ENCODE results near the gene CHID1.

CHID1 gene

GRCh38 chr11:828506-829175, 82.0 kb downstream of the CHID1 start:
- Histone ChIP-seq H3K9ac (ENCODE audit: low read length) (peak overlapping the region; percentile 62), H3K4me3 (ENCODE audit: low read length) (peak overlapping the region; percentile 59), H3K9me3 (ENCODE audit: control insufficient read depth, low read length) (no peaks in the 10 kb centered on the region), H3K4me1 (ENCODE audit: control insufficient read depth, insufficient read depth, low read length) (peaks cover 37% of the 10 kb centered on the region), H3K27me3 (replicated peaks; ENCODE audit: control insufficient read depth, insufficient read depth, low read length) (no peaks in the 10 kb centered on the region), H3K36me3 (ENCODE audit: control insufficient read depth, insufficient read depth, low read length, severe bottlenecking) (peaks cover 22% of the 10 kb centered on the region)
- no peak for DNase-seq (ENCODE audit: low read depth)

GRCh38 chr11:827897-828192, 82.8 kb downstream of the CHID1 start, which contains the start of gene CRACR2B:
TSS of gene CRACR2B (plus strand) at chr11:827919. CDS start at chr11:828608, 689 bp downstream.
- Histone ChIP-seq H3K27me3 (replicated peaks; ENCODE audit: control insufficient read depth, insufficient read depth, low read length) (no peaks in the 10 kb centered on the region), H3K36me3 (ENCODE audit: control insufficient read depth, insufficient read depth, low read length, severe bottlenecking) (peaks cover 30% of the 10 kb centered on the region), H3K4me3 (ENCODE audit: low read length) (peak within 1 kb of the TSS; percentile 37), H3K4me1 (ENCODE audit: control insufficient read depth, insufficient read depth, low read length) (peaks cover 37% of the 10 kb centered on the region), H3K9ac (ENCODE audit: low read length) (peak within 1 kb of the TSS; percentile 62), H3K9me3 (ENCODE audit: control insufficient read depth, low read length) (no peaks in the 10 kb centered on the region)
- no peak for DNase-seq (ENCODE audit: low read depth)

- H3K36me3 ChIP-seq (ENCODE audit: control insufficient read depth, insufficient read depth, low read length, severe bottlenecking) = peaks cover 35% of the 10 kb centered on the region
- no peaks in the 10 kb centered on the region for H3K27me3 ChIP-seq (replicated peaks; ENCODE audit: control insufficient read depth, insufficient read depth, low read length)
- H3K9ac ChIP-seq (ENCODE audit: low read length) = no peak overlapping the region
- no peaks in the 10 kb centered on the region for H3K9me3 ChIP-seq (ENCODE audit: control insufficient read depth, low read length)
- H3K4me1 ChIP-seq (ENCODE audit: control insufficient read depth, insufficient read depth, low read length) = peaks cover 37% of the 10 kb centered on the region
- peak overlapping the region; percentile 37 for H3K4me3 ChIP-seq (ENCODE audit: low read length)
- DNase-seq (ENCODE audit: low read depth) = no peak
Observed at GRCh38 chr11:827146-827896, 83.3 kb downstream of the CHID1 start.

- Histone ChIP-seq H3K27me3 (replicated peaks; ENCODE audit: control insufficient read depth, insufficient read depth, low read length) (no peaks in the 10 kb centered on the region), H3K4me3 (ENCODE audit: low read length) (peak overlapping the region; percentile 37), H3K36me3 (ENCODE audit: control insufficient read depth, insufficient read depth, low read length, severe bottlenecking) (peaks cover 41% of the 10 kb centered on the region), H3K4me1 (ENCODE audit: control insufficient read depth, insufficient read depth, low read length) (peaks cover 37% of the 10 kb centered on the region), H3K9ac (ENCODE audit: low read length) (no peak overlapping the region), H3K9me3 (ENCODE audit: control insufficient read depth, low read length) (no peaks in the 10 kb centered on the region)
- DNase-seq (ENCODE audit: low read depth) = no peak
Observed at GRCh38 chr11:826836-827145, 83.8 kb downstream of the CHID1 start.

- Histone ChIP-seq H3K27me3 (replicated peaks; ENCODE audit: control insufficient read depth, insufficient read depth, low read length) (no peaks in the 10 kb centered on the region), H3K9me3 (ENCODE audit: control insufficient read depth, low read length) (no peaks in the 10 kb centered on the region)
Observed at GRCh38 chr11:826227-826621, 84.4 kb downstream of the CHID1 start.

GRCh38 chr11:825366-826226, 85.0 kb downstream of the CHID1 start:
- DNase-seq (ENCODE audit: low read depth) = no peak
- Histone ChIP-seq H3K27me3 (replicated peaks; ENCODE audit: control insufficient read depth, insufficient read depth, low read length) (no peaks in the 10 kb centered on the region), H3K9ac (ENCODE audit: low read length) (peak overlapping the region; percentile 20)

More at GRCh38 chr11:826227-826621, 84.4 kb downstream of the CHID1 start:
- H3K4me1 ChIP-seq (ENCODE audit: control insufficient read depth, insufficient read depth, low read length) = peaks cover 39% of the 10 kb centered on the region
- H3K9ac ChIP-seq (ENCODE audit: low read length) = peak overlapping the region; percentile 20
- no peak overlapping the region for H3K4me3 ChIP-seq (ENCODE audit: low read length)
- H3K36me3 ChIP-seq (ENCODE audit: control insufficient read depth, insufficient read depth, low read length, severe bottlenecking) = peaks cover 46% of the 10 kb centered on the region
- no peak for DNase-seq (ENCODE audit: low read depth)

GRCh38 chr11:824942-825341, 85.7 kb downstream of the CHID1 start:
- peak overlapping the region; percentile 20 for H3K9ac ChIP-seq (ENCODE audit: low read length)
- no peaks in the 10 kb centered on the region for H3K9me3 ChIP-seq (ENCODE audit: control insufficient read depth, low read length)
- no peaks in the 10 kb centered on the region for H3K27me3 ChIP-seq (replicated peaks; ENCODE audit: control insufficient read depth, insufficient read depth, low read length)
- peaks cover 58% of the 10 kb centered on the region for H3K36me3 ChIP-seq (ENCODE audit: control insufficient read depth, insufficient read depth, low read length, severe bottlenecking)
- H3K4me3 ChIP-seq (ENCODE audit: low read length) = no peak overlapping the region
- H3K4me1 ChIP-seq (ENCODE audit: control insufficient read depth, insufficient read depth, low read length) = peaks cover 39% of the 10 kb centered on the region
- DNase-seq (ENCODE audit: low read depth) = no peak

More at GRCh38 chr11:825366-826226, 85.0 kb downstream of the CHID1 start:
- H3K4me3 ChIP-seq (ENCODE audit: low read length) = no peak overlapping the region
- no peaks in the 10 kb centered on the region for H3K9me3 ChIP-seq (ENCODE audit: control insufficient read depth, low read length)
- peaks cover 41% of the 10 kb centered on the region for H3K4me1 ChIP-seq (ENCODE audit: control insufficient read depth, insufficient read depth, low read length)
- peaks cover 52% of the 10 kb centered on the region for H3K36me3 ChIP-seq (ENCODE audit: control insufficient read depth, insufficient read depth, low read length, severe bottlenecking)

- no peak overlapping the region for H3K4me3 ChIP-seq (ENCODE audit: low read length)
- no peak for DNase-seq (ENCODE audit: low read depth)
- no peak overlapping the region for H3K9ac ChIP-seq (ENCODE audit: low read length)
- peaks cover 58% of the 10 kb centered on the region for H3K36me3 ChIP-seq (ENCODE audit: control insufficient read depth, insufficient read depth, low read length, severe bottlenecking)
- no peaks in the 10 kb centered on the region for H3K27me3 ChIP-seq (replicated peaks; ENCODE audit: control insufficient read depth, insufficient read depth, low read length)
- no peaks in the 10 kb centered on the region for H3K9me3 ChIP-seq (ENCODE audit: control insufficient read depth, low read length)
- H3K4me1 ChIP-seq (ENCODE audit: control insufficient read depth, insufficient read depth, low read length) = peaks cover 34% of the 10 kb centered on the region
Observed at GRCh38 chr11:824292-824880, 86.2 kb downstream of the CHID1 start.

GRCh38 chr11:823441-824291, 86.9 kb downstream of the CHID1 start:
- H3K9me3 ChIP-seq (ENCODE audit: control insufficient read depth, low read length) = no peaks in the 10 kb centered on the region
- no peak for DNase-seq (ENCODE audit: low read depth)

GRCh38 chr11:821512-822371, 88.9 kb downstream of the CHID1 start:
- Histone ChIP-seq H3K4me3 (ENCODE audit: low read length) (peak overlapping the region; percentile 94), H3K36me3 (ENCODE audit: control insufficient read depth, insufficient read depth, low read length, severe bottlenecking) (peaks cover 58% of the 10 kb centered on the region), H3K9me3 (ENCODE audit: control insufficient read depth, low read length) (no peaks in the 10 kb centered on the region), H3K27me3 (replicated peaks; ENCODE audit: control insufficient read depth, insufficient read depth, low read length) (no peaks in the 10 kb centered on the region), H3K4me1 (ENCODE audit: control insufficient read depth, insufficient read depth, low read length) (peaks cover 32% of the 10 kb centered on the region), H3K9ac (ENCODE audit: low read length) (peak overlapping the region; percentile 99)
- no peak for DNase-seq (ENCODE audit: low read depth)

More at GRCh38 chr11:823441-824291, 86.9 kb downstream of the CHID1 start:
- Histone ChIP-seq H3K4me1 (ENCODE audit: control insufficient read depth, insufficient read depth, low read length) (peaks cover 27% of the 10 kb centered on the region), H3K4me3 (ENCODE audit: low read length) (no peak overlapping the region), H3K27me3 (replicated peaks; ENCODE audit: control insufficient read depth, insufficient read depth, low read length) (no peaks in the 10 kb centered on the region), H3K36me3 (ENCODE audit: control insufficient read depth, insufficient read depth, low read length, severe bottlenecking) (peaks cover 58% of the 10 kb centered on the region), H3K9ac (ENCODE audit: low read length) (peak overlapping the region; percentile 99)
